ENCODE measurements around the gene CKS2. TPM values are rescaled to one million over a fixed set of nuclear protein-coding genes. Genes with fewer than 3 reads are reported as not detected.
A peak's percentile ranks its signal among the peaks of the same experiment; 100 is the strongest.

The CKS2 gene
- total and polyA plus RNA-seq, 7 donors, result 3.6 to 170 (median 14.4) TPM

GRCh38 chr9:89360465-89360864 lies 49.5 kb downstream of the CKS2 start:
- no peak for TF ChIP-seq CTCF (IDR thresholded peaks at IDR 0.05)

GRCh38 chr9:89361031-89361430 lies 50.0 kb downstream of the CKS2 start:
- Histone ChIP-seq H3K9me3 (no peaks in the 10 kb centered on the region), H3K27ac (peak overlapping the region; percentile 81), H3K4me1 (peaks cover 26% of the 10 kb centered on the region), H3K4me3 (no peak overlapping the region), H3K27me3 (ENCODE audit: insufficient read depth in 3 of 3, low read length in 2 of 3) (no peaks in the 10 kb centered on the region), H3K36me3 (ENCODE audit: insufficient read depth in 1 of 2, low read depth in 1 of 2) (peaks cover 3 to 75% of the 10 kb centered on the region in 2 donors)
- DNase-seq (no peak), ATAC-seq (no peak)
- 85 to 96% (median 88%) methylated on average over 6 of the region's 6 CpGs for WGBS, 3 donors
- intact Hi-C loops (cut with DNase I), result no loop called here
- TF ChIP-seq CTCF (IDR thresholded peaks at IDR 0.05), result no peak

More at GRCh38 chr9:89360465-89360864, 49.5 kb downstream of the CKS2 start:
- Histone ChIP-seq H3K27ac (peak overlapping the region; percentile 81), H3K4me3 (no peak overlapping the region), H3K9me3 (no peaks in the 10 kb centered on the region), H3K4me1 (peaks cover 26% of the 10 kb centered on the region), H3K27me3 (ENCODE audit: insufficient read depth in 3 of 3, low read length in 2 of 3) (no peaks in the 10 kb centered on the region), H3K36me3 (ENCODE audit: insufficient read depth in 1 of 2, low read depth in 1 of 2) (peaks cover 3 to 80% of the 10 kb centered on the region in 2 donors)
- 39 to 60% (median 40%) methylated on average over 3 of the region's 3 CpGs for WGBS, 3 donors
- DNase-seq (peak in 1 of 2 donors; percentile 62), ATAC-seq (peak; percentile 38 to 66 (median 52))
- intact Hi-C loops (cut with DNase I), result no loop called here

GRCh38 chr9:89361816-89362646 lies 51.0 kb downstream of the CKS2 start:
- Histone ChIP-seq H3K36me3 (ENCODE audit: insufficient read depth in 1 of 2, low read depth in 1 of 2) (peaks cover 3 to 68% of the 10 kb centered on the region in 2 donors), H3K9me3 (no peaks in the 10 kb centered on the region), H3K27me3 (ENCODE audit: insufficient read depth in 3 of 3, low read length in 2 of 3) (no peaks in the 10 kb centered on the region), H3K27ac (no peak overlapping the region), H3K4me3 (no peak overlapping the region), H3K4me1 (peaks cover 26% of the 10 kb centered on the region)
- TF ChIP-seq CTCF (IDR thresholded peaks at IDR 0.05), result no peak
- ATAC-seq, result no peak
- 86 to 94% (median 91%) methylated on average over 9 of the region's 9 CpGs for WGBS, 3 donors
- intact Hi-C loops (cut with DNase I), result no loop called here
- no peak for DNase-seq

- no peak for DNase-seq
- H3K27ac ChIP-seq, result no peak overlapping the region
- intact Hi-C loops (cut with DNase I), result no loop called here
Measured at GRCh38 chr9:89362647-89363310, 51.8 kb downstream of the CKS2 start.

More at GRCh38 chr9:89362647-89363310, 51.8 kb downstream of the CKS2 start:
- H3K4me1 ChIP-seq, result peaks cover 26% of the 10 kb centered on the region
- no peak for ATAC-seq
- H3K36me3 ChIP-seq (ENCODE audit: insufficient read depth in 1 of 2, low read depth in 1 of 2), result peaks cover 3 to 64% of the 10 kb centered on the region in 2 donors
- no peak overlapping the region for H3K4me3 ChIP-seq
- H3K27me3 ChIP-seq (ENCODE audit: insufficient read depth in 3 of 3, low read length in 2 of 3), result no peaks in the 10 kb centered on the region
- 85 to 96% (median 90%) methylated on average over 10 of the region's 10 CpGs for WGBS, 3 donors
- H3K9me3 ChIP-seq, result no peaks in the 10 kb centered on the region
- TF ChIP-seq CTCF (IDR thresholded peaks at IDR 0.05), result no peak

All from psoas muscle (tissue), 8 donors.